ENCODE data around the gene NOSIP. TPM values are rescaled to one million over a fixed set of nuclear protein-coding genes. Genes with fewer than 3 reads are reported as not detected.

The NOSIP gene
- total RNA-seq, 1 donor from 2014 or later: 47.0 TPM

- Mint-ChIP-seq H3K4me1 (ENCODE audit: low read depth) (peaks cover 16% of the 10 kb centered on the region), H3K27ac (ENCODE audit: unreplicated experiment) (no peak overlapping the region), H3K9me3 (ENCODE audit: low read depth) (no peaks in the 10 kb centered on the region), H3K36me3 (ENCODE audit: low read depth) (peaks cover 26% of the 10 kb centered on the region), H3K27me3 (ENCODE audit: low read depth) (no peaks in the 10 kb centered on the region), H3K4me3 (ENCODE audit: unreplicated experiment) (no peak overlapping the region)
- TF ChIP-seq CTCF (IDR thresholded peaks at IDR 0.05): no peak
- DNase-seq (ENCODE audit: low spot score): no peak
Measured at GRCh38 chr19:49597703-49597974, 17.3 kb upstream of the NOSIP start.

- Mint-ChIP-seq H3K4me1 (ENCODE audit: low read depth) (peaks cover 21% of the 10 kb centered on the region), H3K27me3 (ENCODE audit: low read depth) (no peaks in the 10 kb centered on the region), H3K4me3 (ENCODE audit: unreplicated experiment) (no peak overlapping the region), H3K36me3 (ENCODE audit: low read depth) (peaks cover 25% of the 10 kb centered on the region), H3K27ac (ENCODE audit: unreplicated experiment) (no peak overlapping the region), H3K9me3 (ENCODE audit: low read depth) (no peaks in the 10 kb centered on the region)
- no peak for DNase-seq (ENCODE audit: low spot score)
- peak; percentile 12 for TF ChIP-seq CTCF (IDR thresholded peaks at IDR 0.05)
Measured at GRCh38 chr19:49596954-49597702, 16.8 kb upstream of the NOSIP start.

DNA sequence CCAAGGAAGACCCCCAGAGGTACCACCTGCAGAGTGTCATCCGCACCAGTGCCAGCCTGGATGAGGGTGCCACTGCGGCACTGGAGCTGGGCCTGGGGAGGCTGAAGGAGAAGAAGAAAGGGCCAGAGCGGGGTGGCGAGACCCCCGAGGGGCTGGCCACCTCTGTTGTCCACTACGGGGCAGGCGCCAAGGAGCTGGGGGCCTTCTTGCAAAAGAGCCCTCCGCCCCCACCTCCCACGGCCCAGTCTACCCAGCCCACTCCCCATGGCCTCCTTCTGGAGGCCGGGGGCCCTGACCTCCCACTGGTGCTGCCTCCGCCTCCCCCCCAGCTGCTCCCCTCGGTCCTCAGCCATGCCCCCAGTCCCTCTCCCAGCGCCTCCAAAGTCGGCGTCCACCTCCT is 16.1 kb upstream of the NOSIP start:
- no peak for DNase-seq (ENCODE audit: low spot score)
- peaks cover 22% of the 10 kb centered on the region for H3K4me1 Mint-ChIP-seq (ENCODE audit: low read depth)
- H3K27ac Mint-ChIP-seq (ENCODE audit: unreplicated experiment): no peak overlapping the region
- no peak for TF ChIP-seq CTCF (IDR thresholded peaks at IDR 0.05)
- no peaks in the 10 kb centered on the region for H3K9me3 Mint-ChIP-seq (ENCODE audit: low read depth)
- H3K27me3 Mint-ChIP-seq (ENCODE audit: low read depth): no peaks in the 10 kb centered on the region
- no peak overlapping the region for H3K4me3 Mint-ChIP-seq (ENCODE audit: unreplicated experiment)
- peaks cover 23% of the 10 kb centered on the region for H3K36me3 Mint-ChIP-seq (ENCODE audit: low read depth)

GRCh38 chr19:49595819-49596404 is 15.6 kb upstream of the NOSIP start:
- H3K36me3 Mint-ChIP-seq (ENCODE audit: low read depth): peaks cover 20% of the 10 kb centered on the region
- no peak overlapping the region for H3K27ac Mint-ChIP-seq (ENCODE audit: unreplicated experiment)
- TF ChIP-seq CTCF (IDR thresholded peaks at IDR 0.05): no peak
- H3K4me3 Mint-ChIP-seq (ENCODE audit: unreplicated experiment): no peak overlapping the region
- H3K9me3 Mint-ChIP-seq (ENCODE audit: low read depth): no peaks in the 10 kb centered on the region
- no peaks in the 10 kb centered on the region for H3K27me3 Mint-ChIP-seq (ENCODE audit: low read depth)
- H3K4me1 Mint-ChIP-seq (ENCODE audit: low read depth): peaks cover 22% of the 10 kb centered on the region
- DNase-seq (ENCODE audit: low spot score): no peak

GRCh38 chr19:49594993-49595818 is 14.8 kb upstream of the NOSIP start:
- Mint-ChIP-seq H3K36me3 (ENCODE audit: low read depth) (peaks cover 19% of the 10 kb centered on the region), H3K27ac (ENCODE audit: unreplicated experiment) (no peak overlapping the region), H3K4me3 (ENCODE audit: unreplicated experiment) (no peak overlapping the region), H3K9me3 (ENCODE audit: low read depth) (no peaks in the 10 kb centered on the region), H3K27me3 (ENCODE audit: low read depth) (no peaks in the 10 kb centered on the region), H3K4me1 (ENCODE audit: low read depth) (peaks cover 22% of the 10 kb centered on the region)
- no peak for DNase-seq (ENCODE audit: low spot score)
- no peak for TF ChIP-seq CTCF (IDR thresholded peaks at IDR 0.05)

Measured in chondrocyte (in vitro differentiated cells).